ENCODE data around the gene HDLBP.

Gene HDLBP

GRCh38 chr2:241315093-241315878 is at the start of gene HDLBP:
TSS of gene HDLBP (minus strand) at chr2:241315672. CDS start at chr2:241266869, 48,803 bp downstream.
- TF ChIP-seq GATA1 (IDR thresholded peaks at IDR 0.05; ENCODE audit: low read depth, low read length) (no peak), POLR2A (IDR thresholded peaks at IDR 0.05; ENCODE audit: low read length) (peak; percentile 95)
- DNase-seq: peak; percentile 99 to 100

- TF ChIP-seq GATA1 (IDR thresholded peaks at IDR 0.05; ENCODE audit: low read depth, low read length): no peak
- TF ChIP-seq POLR2A (IDR thresholded peaks at IDR 0.05; ENCODE audit: low read length): no peak
- no peak for DNase-seq
These were observed 49.3 kb upstream of the HDLBP start for GRCh38 chr2:241364781-241365180.

GRCh38 chr2:241363426-241363825 is 48.0 kb upstream of the HDLBP start:
- DNase-seq: no peak
- TF ChIP-seq GATA1 (IDR thresholded peaks at IDR 0.05; ENCODE audit: low read depth, low read length) (no peak), POLR2A (IDR thresholded peaks at IDR 0.05; ENCODE audit: low read length) (no peak)

DNA sequence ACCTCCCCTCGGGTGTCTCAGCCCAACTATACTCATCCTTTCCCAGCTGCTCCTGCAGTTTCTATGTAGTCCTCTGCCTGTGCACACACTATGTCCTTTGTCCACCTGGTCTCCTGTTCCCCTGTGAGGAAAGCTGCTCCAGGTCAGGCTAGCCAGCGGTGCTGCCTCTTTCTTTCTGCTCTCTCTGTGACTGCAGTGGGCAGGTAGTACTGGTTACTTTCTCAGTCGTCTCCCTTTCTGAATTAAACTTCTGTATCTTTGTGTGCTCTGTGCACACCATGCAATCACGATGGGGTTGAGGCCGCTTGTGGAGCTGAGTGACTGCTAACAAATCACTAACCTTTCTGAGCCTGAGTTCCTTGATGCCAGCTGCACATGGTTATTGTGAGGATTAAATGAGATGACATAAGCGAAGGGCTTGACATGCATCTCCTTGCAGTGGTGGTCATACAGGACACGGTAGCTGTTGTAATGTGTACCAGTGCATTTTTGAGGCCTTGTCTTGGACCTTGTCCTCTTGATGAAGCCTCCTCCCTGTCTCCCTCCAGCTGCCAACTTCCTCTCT is 44.1 kb upstream of the HDLBP start:
- no peak for DNase-seq
- TF ChIP-seq GATA1 (IDR thresholded peaks at IDR 0.05; ENCODE audit: low read depth, low read length) (no peak), POLR2A (IDR thresholded peaks at IDR 0.05; ENCODE audit: low read length) (no peak)

- no peak for DNase-seq
- no peak for TF ChIP-seq POLR2A (IDR thresholded peaks at IDR 0.05; ENCODE audit: low read length)
- TF ChIP-seq GATA1 (IDR thresholded peaks at IDR 0.05; ENCODE audit: low read depth, low read length): no peak
These were observed 43.0 kb upstream of the HDLBP start for GRCh38 chr2:241358470-241358869.

- TF ChIP-seq GATA1 (IDR thresholded peaks at IDR 0.05; ENCODE audit: low read depth, low read length) (no peak), POLR2A (IDR thresholded peaks at IDR 0.05; ENCODE audit: low read length) (no peak)
- no peak for DNase-seq
These were observed 42.1 kb upstream of the HDLBP start for GRCh38 chr2:241357531-241357930.

DNA sequence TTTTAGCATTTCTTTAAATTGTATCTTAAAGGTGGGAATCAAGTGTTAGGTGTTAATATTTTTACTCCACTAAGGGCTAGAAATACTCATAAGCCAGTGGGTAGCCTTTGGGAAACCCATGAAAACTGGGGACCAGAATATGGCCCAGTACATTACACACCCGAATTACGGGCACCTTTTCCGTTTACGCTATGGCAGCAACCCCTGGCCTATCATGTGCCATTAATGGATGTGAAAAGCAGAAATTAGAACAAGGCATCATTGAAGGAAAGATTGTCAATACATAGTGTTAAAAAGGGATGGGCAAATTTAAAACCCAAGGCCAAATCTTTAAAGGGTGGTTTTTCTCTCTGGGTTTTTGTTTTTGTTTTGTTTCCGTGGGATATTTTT is 41.4 kb upstream of the HDLBP start:
- TF ChIP-seq POLR2A (IDR thresholded peaks at IDR 0.05; ENCODE audit: low read length): no peak
- TF ChIP-seq GATA1 (IDR thresholded peaks at IDR 0.05; ENCODE audit: low read depth, low read length): no peak
- DNase-seq: peak in 1 of 2 experiments; percentile 45

GRCh38 chr2:241355983-241356870 is 40.8 kb upstream of the HDLBP start, which contains the start of gene FARP2:
TSS of gene FARP2 (plus strand) at chr2:241356285. CDS start at chr2:241373108, 16,823 bp downstream.
- TF ChIP-seq GATA1 (IDR thresholded peaks at IDR 0.05; ENCODE audit: low read depth, low read length) (no peak), POLR2A (IDR thresholded peaks at IDR 0.05; ENCODE audit: low read length) (peak; percentile 58)
- peak; percentile 99 to 100 for DNase-seq

- peak; percentile 89 to 90 for DNase-seq
- no peak for TF ChIP-seq GATA1 (IDR thresholded peaks at IDR 0.05; ENCODE audit: low read depth, low read length)
- TF ChIP-seq POLR2A (IDR thresholded peaks at IDR 0.05; ENCODE audit: low read length): no peak
These were observed 39.5 kb upstream of the HDLBP start for GRCh38 chr2:241354668-241355658.

GRCh38 chr2:241352227-241352626 is 36.8 kb upstream of the HDLBP start:
- TF ChIP-seq POLR2A (IDR thresholded peaks at IDR 0.05; ENCODE audit: low read length) (no peak), GATA1 (IDR thresholded peaks at IDR 0.05; ENCODE audit: low read depth, low read length) (no peak)
- no peak for DNase-seq

DNA sequence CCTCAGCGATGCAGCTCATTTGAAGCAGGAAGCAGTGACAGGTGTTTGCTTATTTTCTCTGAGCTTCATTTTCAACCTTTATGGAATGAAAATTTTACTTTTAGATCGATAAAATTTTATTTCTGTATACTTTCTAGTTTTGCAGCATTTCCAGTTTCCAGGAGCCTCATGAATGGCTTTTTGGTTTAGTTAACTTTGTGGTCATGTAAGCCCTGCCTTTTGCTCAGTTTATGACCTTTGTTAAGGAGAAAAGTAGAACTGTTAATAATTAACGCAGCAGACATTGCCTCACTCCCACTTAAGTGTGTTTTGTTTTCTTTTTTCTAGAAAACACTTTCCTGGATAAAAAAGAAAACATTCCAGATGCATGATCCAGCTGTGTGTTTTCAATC is 36.2 kb upstream of the HDLBP start:
- no peak for TF ChIP-seq GATA1 (IDR thresholded peaks at IDR 0.05; ENCODE audit: low read depth, low read length)
- no peak for TF ChIP-seq POLR2A (IDR thresholded peaks at IDR 0.05; ENCODE audit: low read length)
- no peak for DNase-seq

- DNase-seq: no peak
- TF ChIP-seq GATA1 (IDR thresholded peaks at IDR 0.05; ENCODE audit: low read depth, low read length) (no peak), POLR2A (IDR thresholded peaks at IDR 0.05; ENCODE audit: low read length) (no peak)
These were observed 35.6 kb upstream of the HDLBP start for GRCh38 chr2:241350878-241351639.

All from erythroblast (primary cell).